SK-N-DZ (cell line): ENCODE data around the gene ELL.
A peak's percentile ranks its signal among the peaks of the same experiment; 100 is the strongest.
"Not testable (repeated sequence)": the region's sequence is repeated elsewhere in the genome, so short reads cannot be mapped to it uniquely, and the experiment has no call there.

ENCODE experiments used
- DNase-seq: peaks from one replicate; pipeline ENCODE4 v3.0.0-alpha.2; 2015; ENCODE audit warnings: low spot score

ELL gene

GRCh38 chr19:18532168-18532890 lies 10.5 kb upstream of the ELL start:
- no peak for DNase-seq

DNA sequence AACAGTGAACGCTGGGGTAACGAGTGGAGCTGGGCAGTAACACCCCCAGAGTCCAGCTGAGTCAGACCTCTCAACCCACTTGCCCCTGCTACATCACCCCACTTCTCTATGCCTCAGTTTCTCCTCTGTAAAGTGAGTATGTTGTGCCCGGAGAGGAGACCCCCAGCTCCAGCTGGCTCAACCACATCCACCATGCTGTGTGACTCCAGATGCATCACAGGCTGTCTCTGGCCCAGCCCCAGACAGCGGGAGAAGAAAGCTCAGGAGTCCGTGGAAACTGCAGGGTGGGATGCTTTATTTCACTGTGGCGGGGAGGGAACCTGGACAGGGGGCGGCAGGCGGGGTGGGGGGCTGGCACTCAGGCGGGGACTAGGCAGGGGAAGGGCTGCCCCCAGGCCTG lies 9.6 kb upstream of the ELL start:
- no peak for DNase-seq

DNA sequence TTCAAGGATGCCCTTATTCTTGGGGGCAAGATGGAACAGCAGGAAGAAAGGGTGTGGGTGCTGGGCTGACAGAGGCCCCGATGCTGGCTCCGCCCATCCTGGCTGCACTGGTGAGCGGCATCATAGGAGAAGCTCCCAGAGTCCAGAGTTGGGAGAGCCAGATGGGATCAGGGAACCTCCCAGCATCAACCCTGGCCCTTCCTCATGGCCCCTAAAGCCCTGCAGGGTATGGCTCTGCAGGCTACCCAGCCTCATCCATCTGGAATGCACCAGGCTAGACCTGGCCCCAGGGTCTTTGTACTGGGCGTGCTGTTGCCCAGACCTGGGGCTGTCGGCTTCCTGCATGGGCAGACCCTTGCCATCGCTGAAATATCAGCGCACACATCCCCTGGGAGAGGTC lies 7.9 kb upstream of the ELL start:
- DNase-seq, result no peak

- DNase-seq, result no peak
These were observed 4.4 kb upstream of the ELL start for GRCh38 chr19:18526316-18526715.

GRCh38 chr19:18523841-18524240 lies 2.0 kb upstream of the ELL start:
- no peak for DNase-seq

GRCh38 chr19:18522862-18523440 lies 1.1 kb upstream of the ELL start:
- not testable (repeated sequence) for DNase-seq

GRCh38 chr19:18522124-18522861 lies 423 bp upstream of the ELL start:
- DNase-seq, result peak; percentile 100

DNA sequence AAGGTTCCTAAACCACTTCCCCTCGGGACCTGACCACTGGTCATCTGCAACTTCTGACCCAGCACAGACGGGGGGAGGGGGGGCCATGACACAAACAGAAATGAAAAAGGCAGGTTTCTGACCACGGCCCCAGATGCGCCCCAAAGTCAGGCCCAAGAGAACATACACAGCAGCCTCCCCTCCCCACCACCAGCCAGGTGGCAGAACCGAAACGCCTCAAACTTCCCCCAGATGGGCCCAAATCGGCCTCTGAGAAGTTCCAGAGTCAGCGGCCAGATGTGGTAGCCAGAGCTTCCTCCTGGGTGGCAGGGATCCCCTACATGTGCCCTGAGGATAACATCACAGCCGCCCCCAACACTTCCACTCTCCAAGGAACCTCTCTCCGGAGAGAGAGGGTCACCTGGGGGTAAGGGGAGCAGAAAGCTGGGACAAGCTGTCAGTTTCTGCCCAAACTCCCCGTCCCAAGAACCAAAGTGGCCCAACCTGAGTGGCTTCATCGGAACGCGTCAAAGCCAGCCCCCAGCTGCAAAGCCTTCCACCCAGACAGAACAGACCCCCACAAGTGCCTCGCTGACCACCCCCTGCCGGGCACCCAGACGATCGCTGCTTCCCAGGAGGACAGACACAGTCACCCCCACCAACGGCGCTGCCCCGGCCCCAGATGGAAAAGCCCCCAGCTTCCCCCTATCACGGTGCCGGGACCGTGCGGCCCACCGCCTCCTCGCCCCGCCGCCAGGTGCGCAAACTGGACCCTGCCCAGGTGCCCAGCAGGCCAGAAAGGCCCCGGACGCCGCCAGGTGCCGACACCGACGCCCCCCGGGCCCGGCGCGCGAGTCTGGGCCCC lies 800 bp downstream of the ELL start:
- DNase-seq, result no peak

DNA sequence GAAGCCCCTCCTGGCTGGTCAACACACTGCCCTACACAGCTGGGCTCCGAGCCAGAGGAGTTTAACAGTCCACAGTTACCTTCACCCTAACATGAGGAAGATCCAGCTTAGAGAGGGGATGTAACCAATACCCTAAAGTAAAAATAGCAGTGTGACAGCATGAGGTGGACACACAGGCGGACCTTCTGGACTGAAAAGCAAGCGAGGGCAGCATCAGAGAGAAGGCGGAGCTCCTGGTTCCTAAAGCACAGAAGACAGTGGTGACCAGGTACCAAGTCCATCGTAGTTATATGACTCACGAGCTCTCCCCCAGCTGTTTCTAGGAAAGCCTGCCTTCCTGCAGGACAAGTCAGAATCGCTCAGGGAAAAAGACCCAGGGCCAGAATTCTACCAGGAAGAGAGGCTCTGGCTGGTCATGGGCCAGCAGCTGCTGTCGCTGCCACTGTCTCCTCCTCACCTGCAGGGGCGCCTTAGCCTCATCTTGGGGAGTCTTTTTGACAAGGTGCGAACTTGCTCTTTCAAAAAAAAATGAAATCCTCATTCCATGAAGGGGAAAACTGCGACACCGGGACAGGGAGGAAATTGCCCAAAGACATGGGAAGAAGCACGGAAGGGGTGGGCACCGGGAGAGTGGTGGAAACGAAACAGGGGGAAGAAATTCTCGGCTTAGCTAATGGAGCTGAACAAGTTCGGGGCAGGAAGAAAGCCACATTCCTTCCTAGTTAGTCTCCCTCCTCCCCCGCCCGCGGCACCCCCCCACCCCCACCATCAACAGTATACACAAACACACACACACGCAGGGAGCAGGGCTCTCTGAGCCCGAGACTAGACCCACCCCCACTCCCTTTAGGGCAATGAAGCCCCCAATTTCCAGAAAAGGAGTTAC lies 1.7 kb downstream of the ELL start:
- DNase-seq, result peak; percentile 58

DNA sequence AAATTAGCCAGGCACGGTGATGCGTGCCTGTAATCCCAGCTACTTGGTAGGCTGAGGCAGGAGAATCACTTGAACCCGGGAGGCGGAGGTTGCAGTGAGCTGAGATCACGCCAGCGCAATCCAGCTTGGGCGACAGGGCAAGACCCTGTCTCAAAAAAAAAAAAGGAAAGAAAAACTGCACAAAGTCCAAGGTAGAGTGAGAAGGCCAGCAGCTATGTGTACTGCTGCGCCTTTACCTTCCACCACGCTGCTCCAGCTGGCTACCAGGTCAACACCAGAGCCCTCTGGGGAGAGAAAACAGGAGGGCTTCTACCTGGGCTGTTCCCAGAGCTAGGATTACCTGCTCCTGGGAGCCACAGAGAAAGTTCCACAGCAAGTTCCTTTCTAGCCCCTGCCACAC lies 3.2 kb downstream of the ELL start:
- DNase-seq, result no peak

- DNase-seq, result no peak
These were observed 4.3 kb downstream of the ELL start for GRCh38 chr19:18517606-18518005.

- DNase-seq, result no peak
These were observed 5.9 kb downstream of the ELL start for GRCh38 chr19:18515959-18516358.

DNA sequence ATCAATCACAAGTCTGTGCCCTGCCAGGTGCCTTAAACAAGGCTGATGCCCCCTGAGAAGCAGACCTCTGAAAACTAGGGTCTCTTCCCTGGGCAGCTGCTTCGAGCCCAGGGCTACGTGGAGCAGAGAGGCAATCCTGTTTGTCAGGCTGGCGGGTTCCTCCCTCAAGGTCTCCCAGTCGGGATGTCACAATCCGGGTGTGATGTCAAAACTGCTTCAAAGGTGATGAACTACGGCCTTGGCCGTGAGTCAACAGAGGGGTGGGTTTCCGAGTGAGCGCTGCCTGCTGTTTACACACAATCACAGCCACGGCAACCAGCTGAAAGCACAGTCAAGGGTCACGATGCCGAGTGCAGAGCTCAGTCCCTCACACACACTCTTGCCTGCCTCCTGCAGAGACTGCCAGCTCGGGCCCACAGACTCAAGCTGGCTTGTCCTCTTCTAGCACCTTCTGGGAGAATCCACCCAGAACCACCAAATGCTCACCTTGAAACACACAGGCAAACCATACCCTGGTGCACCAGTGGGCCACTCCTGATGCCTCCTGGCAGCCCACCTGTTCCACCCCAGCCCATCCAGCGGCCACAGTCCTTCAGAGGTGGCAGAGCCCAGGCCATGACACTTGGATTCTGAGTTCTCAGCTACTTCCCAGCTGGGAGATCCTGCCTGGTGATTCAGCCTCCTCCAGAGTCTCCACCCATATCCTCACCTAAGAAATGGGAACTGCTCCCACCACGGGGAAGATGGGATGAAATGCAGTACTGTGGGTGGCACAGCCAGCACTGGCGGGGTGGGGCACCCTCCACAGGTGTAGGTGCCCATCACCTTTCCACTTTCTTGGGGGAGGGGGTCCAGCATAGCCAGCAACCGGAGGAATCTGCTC lies 6.8 kb downstream of the ELL start:
- DNase-seq, result no peak

- no peak for DNase-seq
These were observed 8.0 kb downstream of the ELL start for GRCh38 chr19:18513868-18514267.

GRCh38 chr19:18510216-18510615 lies 11.7 kb downstream of the ELL start:
- DNase-seq, result no peak

DNA sequence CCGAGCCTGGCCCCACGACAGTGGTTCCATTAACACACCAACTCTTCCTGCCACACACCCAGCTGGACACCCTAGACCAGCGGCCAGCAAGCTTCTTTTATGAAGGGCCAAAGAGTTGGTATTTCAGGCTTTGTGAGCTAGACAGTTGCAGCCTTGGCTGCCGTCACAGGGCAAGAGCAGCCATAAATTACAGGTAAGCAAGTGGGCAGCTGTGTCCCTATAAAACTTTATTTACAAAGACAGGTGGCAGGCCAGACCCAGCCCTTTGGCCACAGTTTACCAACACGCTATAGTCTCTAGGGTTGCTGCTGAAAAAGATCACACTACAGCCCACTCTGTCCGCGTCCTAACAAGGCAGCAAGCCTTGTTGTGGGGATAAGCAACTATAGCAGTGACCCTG lies 13.3 kb downstream of the ELL start:
- DNase-seq, result no peak

DNA sequence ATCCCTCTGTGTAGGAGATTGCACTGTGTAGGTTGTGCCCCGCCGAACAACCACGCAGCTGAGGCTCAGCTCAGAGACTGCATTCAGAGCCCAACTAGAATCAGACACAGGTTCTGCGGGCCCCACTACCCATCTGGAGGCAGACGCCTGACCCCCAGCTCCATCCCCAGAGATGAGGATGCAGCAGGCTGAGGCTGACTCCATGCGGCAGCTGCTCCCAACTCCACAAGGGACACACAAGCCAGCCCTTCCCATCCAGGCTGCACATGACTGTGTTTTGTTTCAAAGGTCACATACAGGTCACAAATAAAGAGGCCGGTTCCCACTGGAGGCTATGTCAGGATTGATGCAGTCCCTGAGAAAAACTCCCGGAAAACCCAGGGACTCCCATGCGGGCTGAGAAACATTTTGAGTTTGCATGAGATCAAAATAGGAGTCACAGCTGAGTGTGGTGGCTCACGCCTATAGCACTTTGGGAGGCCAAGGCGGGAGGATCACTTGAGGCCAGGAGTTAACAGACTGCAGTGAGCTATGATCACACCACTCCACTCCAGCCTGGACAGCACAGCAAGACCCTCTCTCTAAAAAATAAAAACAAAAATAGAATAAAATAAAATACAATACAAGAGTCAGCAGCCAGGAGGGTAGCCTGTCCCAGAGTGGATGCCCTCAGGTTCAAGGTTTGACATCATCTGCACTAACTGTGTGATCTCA lies 14.0 kb downstream of the ELL start:
- peak; percentile 57 for DNase-seq

GRCh38 chr19:18507021-18507726 lies 14.7 kb downstream of the ELL start:
- peak; percentile 58 for DNase-seq
